GM18526 (cell line): ENCODE results near the gene KLHL36.

Source experiments
- POLR2A ChIP-seq: IDR thresholded peaks from 3 replicates; pipeline ENCODE4 v1.6.1; 2011; ENCODE audit not compliant: insufficient read length; ENCODE audit errors: extremely low read depth

Gene KLHL36

GRCh38 chr16:84630446-84631152 is 17.7 kb upstream of the KLHL36 start:
- no peak for TF ChIP-seq POLR2A

- TF ChIP-seq POLR2A = no peak
Measured at GRCh38 chr16:84631153-84631466, 17.2 kb upstream of the KLHL36 start.

GRCh38 chr16:84631886-84632285 is 16.4 kb upstream of the KLHL36 start:
- TF ChIP-seq POLR2A = no peak

GRCh38 chr16:84633622-84634021 is 14.7 kb upstream of the KLHL36 start:
- no peak for TF ChIP-seq POLR2A

GRCh38 chr16:84635702-84636101 is 12.6 kb upstream of the KLHL36 start:
- no peak for TF ChIP-seq POLR2A

- no peak for TF ChIP-seq POLR2A
Measured at GRCh38 chr16:84637709-84638108, 10.6 kb upstream of the KLHL36 start.

GRCh38 chr16:84638231-84638806 is 10.0 kb upstream of the KLHL36 start:
- no peak for TF ChIP-seq POLR2A

- no peak for TF ChIP-seq POLR2A
Measured at GRCh38 chr16:84640145-84640544, 8.2 kb upstream of the KLHL36 start.

- no peak for TF ChIP-seq POLR2A
Measured at GRCh38 chr16:84641643-84642358, 6.5 kb upstream of the KLHL36 start.

- no peak for TF ChIP-seq POLR2A
Measured at GRCh38 chr16:84643180-84643583, 5.1 kb upstream of the KLHL36 start.

- no peak for TF ChIP-seq POLR2A
Measured at GRCh38 chr16:84643674-84644073, 4.6 kb upstream of the KLHL36 start.

- peak; percentile 10 for TF ChIP-seq POLR2A
Measured at GRCh38 chr16:84648595-84649510, 542 bp downstream of the KLHL36 start.

- TF ChIP-seq POLR2A = no peak
Measured at GRCh38 chr16:84649511-84649861, 1.2 kb downstream of the KLHL36 start.

- no peak for TF ChIP-seq POLR2A
Measured at GRCh38 chr16:84650062-84650991, 2.0 kb downstream of the KLHL36 start.

- no peak for TF ChIP-seq POLR2A
Measured at GRCh38 chr16:84652566-84652965, 4.3 kb downstream of the KLHL36 start.

GRCh38 chr16:84654238-84654637 is 5.9 kb downstream of the KLHL36 start:
- no peak for TF ChIP-seq POLR2A
